Mesendoderm (in vitro differentiated cells): Measurements from ENCODE around the gene CRAMP1. TPM values are rescaled to one million over a fixed set of nuclear protein-coding genes. Genes with fewer than 3 reads are reported as not detected.
A peak's percentile ranks its signal among the peaks of the same experiment; 100 is the strongest.

Experiments
- DNase-seq: peaks from one replicate; pipeline ENCODE4 v3.0.0; 2013
- H2AK5ac ChIP-seq: 2 replicates; pipeline ENCODE4 v1.6.1; 2013; ENCODE audit warnings: low read length, inconsistent platforms
- H2BK120ac ChIP-seq: 2 replicates; pipeline ENCODE4 v1.6.1; 2013; ENCODE audit warnings: low read depth, mild to moderate bottlenecking, low read length, moderate library complexity, mixed read lengths
- H2BK15ac ChIP-seq: replicated peaks from 2 replicates; pipeline ENCODE4 v1.6.1; 2013; ENCODE audit warnings: low read depth, mild to moderate bottlenecking, moderate library complexity
- H2BK5ac ChIP-seq: 2 replicates; pipeline ENCODE4 v1.6.1; 2013; ENCODE audit warnings: low read length, inconsistent platforms
- H3K18ac ChIP-seq: 2 replicates; pipeline ENCODE4 v1.6.1; 2013; ENCODE audit warnings: mild to moderate bottlenecking, low read length, mixed read lengths
- H3K23ac ChIP-seq: one replicate; pipeline ENCODE4 v1.6.1; 2013; ENCODE audit warnings: low read length
- H3K27ac ChIP-seq: 2 replicates; pipeline ENCODE4 v1.5.1; 2013; ENCODE audit warnings: low read depth, mild to moderate bottlenecking, inconsistent platforms, low read length, moderate library complexity
- H3K27me3 ChIP-seq: 2 replicates; pipeline ENCODE4 v1.6.1; 2013; ENCODE audit warnings: low read length, control low read depth, mild to moderate bottlenecking, inconsistent platforms; ENCODE audit not compliant: insufficient read depth, poor library complexity
- H3K36me3 ChIP-seq: 2 replicates; pipeline ENCODE4 v1.6.1; 2013; ENCODE audit warnings: low read length, inconsistent platforms; ENCODE audit not compliant: control insufficient read depth, insufficient read depth
- H3K4ac ChIP-seq: one replicate; pipeline ENCODE4 v1.6.1; 2013; ENCODE audit warnings: low read depth, mild to moderate bottlenecking, low read length, moderate library complexity
- H3K4me1 ChIP-seq: 2 replicates; pipeline ENCODE4 v1.6.1; 2013; ENCODE audit warnings: low read depth, low read length, inconsistent platforms; ENCODE audit not compliant: control insufficient read depth
- H3K4me2 ChIP-seq: 2 replicates; pipeline ENCODE4 v1.6.1; 2013; ENCODE audit warnings: low read length
- H3K4me3 ChIP-seq: 2 replicates; pipeline ENCODE4 v1.5.1; 2013; ENCODE audit warnings: mild to moderate bottlenecking, low read length
- H3K56ac ChIP-seq: one replicate; pipeline ENCODE4 v1.6.1; 2013; ENCODE audit warnings: low read length
- H3K79me1 ChIP-seq: 2 replicates; pipeline ENCODE4 v1.6.1; 2013; ENCODE audit warnings: low read length, inconsistent platforms
- H3K79me2 ChIP-seq: 2 replicates; pipeline ENCODE4 v1.6.1; 2013; ENCODE audit warnings: mild to moderate bottlenecking, low read length; ENCODE audit not compliant: control insufficient read depth, insufficient read depth
- H3K9ac ChIP-seq: 2 replicates; pipeline ENCODE4 v1.6.1; 2013; ENCODE audit warnings: low read length, inconsistent platforms
- H4K5ac ChIP-seq: one replicate; pipeline ENCODE4 v1.6.1; 2013; ENCODE audit warnings: low read length
- H4K8ac ChIP-seq: one replicate; pipeline ENCODE4 v1.6.1; 2013; ENCODE audit warnings: low read depth, mild to moderate bottlenecking, control low read depth, low read length, moderate library complexity
- WGBS: extraction: QIAGEN DNeasy Blood & Tissue Kit; methylation state at CpG from one replicate; pipeline ENCODE4 v1.1.7; 2013; ENCODE audit warnings: low lambda C conversion rate, missing lambda C conversion rate; ENCODE audit not compliant: insufficient coverage; ENCODE audit errors: extremely low coverage; 5-methylcytosine and 5-hydroxymethylcytosine counted together
- polyA plus RNA-seq, 2 experiments: library from polyadenylated mRNA; stranded (reverse); fragments of 200-250 nt; gene quantifications; one replicate each; pipeline ENCODE4 v1.2.3, GENCODE V29; 2013

Gene CRAMP1, protein sequence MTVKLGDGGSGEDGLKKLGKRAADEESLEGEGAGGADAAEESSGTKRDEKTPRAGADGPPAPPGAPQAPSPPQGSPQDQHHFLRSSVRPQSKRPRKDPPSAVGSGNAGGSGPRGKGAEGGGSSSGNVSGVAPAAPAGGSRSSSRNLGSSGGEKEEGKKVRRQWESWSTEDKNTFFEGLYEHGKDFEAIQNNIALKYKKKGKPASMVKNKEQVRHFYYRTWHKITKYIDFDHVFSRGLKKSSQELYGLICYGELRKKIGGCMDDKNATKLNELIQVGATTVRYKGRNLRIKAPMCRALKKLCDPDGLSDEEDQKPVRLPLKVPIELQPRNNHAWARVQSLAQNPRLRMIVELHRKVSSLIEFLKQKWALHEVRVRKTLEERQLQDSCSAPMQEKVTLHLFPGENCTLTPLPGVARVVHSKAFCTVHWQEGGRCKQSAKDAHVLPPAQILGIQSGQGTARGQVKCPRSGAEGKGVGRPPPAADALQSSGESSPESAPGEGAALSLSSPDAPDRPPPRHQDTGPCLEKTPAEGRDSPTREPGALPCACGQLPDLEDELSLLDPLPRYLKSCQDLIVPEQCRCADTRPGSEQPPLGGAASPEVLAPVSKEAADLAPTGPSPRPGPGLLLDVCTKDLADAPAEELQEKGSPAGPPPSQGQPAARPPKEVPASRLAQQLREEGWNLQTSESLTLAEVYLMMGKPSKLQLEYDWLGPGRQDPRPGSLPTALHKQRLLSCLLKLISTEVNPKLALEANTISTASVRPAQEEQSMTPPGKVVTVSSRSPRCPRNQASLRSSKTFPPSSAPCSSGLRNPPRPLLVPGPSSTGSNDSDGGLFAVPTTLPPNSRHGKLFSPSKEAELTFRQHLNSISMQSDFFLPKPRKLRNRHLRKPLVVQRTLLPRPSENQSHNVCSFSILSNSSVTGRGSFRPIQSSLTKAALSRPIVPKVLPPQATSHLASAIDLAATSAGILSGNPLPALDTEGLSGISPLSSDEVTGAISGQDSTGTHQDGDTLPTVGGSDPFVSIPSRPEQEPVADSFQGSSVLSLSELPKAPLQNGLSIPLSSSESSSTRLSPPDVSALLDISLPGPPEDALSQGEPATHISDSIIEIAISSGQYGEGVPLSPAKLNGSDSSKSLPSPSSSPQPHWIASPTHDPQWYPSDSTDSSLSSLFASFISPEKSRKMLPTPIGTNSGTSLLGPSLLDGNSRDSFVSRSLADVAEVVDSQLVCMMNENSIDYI (N-terminal part only)
- polyA plus RNA-seq (2013, experiment 1 of 2): 8.7 TPM
- 9.6 TPM for polyA plus RNA-seq (2013, experiment 2 of 2)

- no CpG with 5 or more reads among the region's 101 CpGs for WGBS
- H3K4me3 ChIP-seq: peak within 1 kb of the TSS; percentile 66
- H3K79me1 ChIP-seq: peaks cover 18% of the 10 kb centered on the region
- H4K8ac ChIP-seq: no peak within 1 kb of the TSS
- peak within 1 kb of the TSS; percentile 0 for H3K18ac ChIP-seq
- H3K79me2 ChIP-seq: peaks cover 14% of the 10 kb centered on the region
- peak within 1 kb of the TSS; percentile 48 for H3K27ac ChIP-seq
- no peak within 1 kb of the TSS for H2BK15ac ChIP-seq
- peak within 1 kb of the TSS; percentile 83 for H3K56ac ChIP-seq
- peak within 1 kb of the TSS; percentile 9 for H3K23ac ChIP-seq
- peaks cover 6% of the 10 kb centered on the region for H3K27me3 ChIP-seq
- H3K4ac ChIP-seq: peak within 1 kb of the TSS; percentile 28
- H3K9ac ChIP-seq: peak within 1 kb of the TSS; percentile 81
- H4K5ac ChIP-seq: no peak within 1 kb of the TSS
- H2BK5ac ChIP-seq: no peak within 1 kb of the TSS
- no peaks in the 10 kb centered on the region for H3K36me3 ChIP-seq
- peak; percentile 33 for DNase-seq
- peaks cover 5% of the 10 kb centered on the region for H3K4me1 ChIP-seq
- H2AK5ac ChIP-seq: no peak within 1 kb of the TSS
- H3K4me2 ChIP-seq: peak within 1 kb of the TSS; percentile 93
- H2BK120ac ChIP-seq: no peak within 1 kb of the TSS
Measured at GRCh38 chr16:1612320-1613111, at the start of gene CRAMP1. Gene CRAMP1, plus strand, starts transcription at chr16:1612360. Its CDS starts 2,280 bp downstream, at chr16:1614640.

- no peak for DNase-seq
- Histone ChIP-seq H4K8ac (no peak overlapping the region), H3K79me1 (no peaks in the 10 kb centered on the region), H3K23ac (no peak overlapping the region), H2BK15ac (no peak overlapping the region), H3K79me2 (no peaks in the 10 kb centered on the region), H4K5ac (no peak overlapping the region), H2BK120ac (no peak overlapping the region), H3K56ac (no peak overlapping the region), H3K9ac (no peak overlapping the region), H3K36me3 (peaks cover 3% of the 10 kb centered on the region), H3K4me1 (no peaks in the 10 kb centered on the region), H2BK5ac (no peak overlapping the region), H2AK5ac (no peak overlapping the region), H3K27me3 (no peaks in the 10 kb centered on the region), H3K4ac (no peak overlapping the region), H3K27ac (no peak overlapping the region), H3K4me3 (no peak overlapping the region), H3K4me2 (no peak overlapping the region), H3K18ac (no peak overlapping the region)
- no CpG with 5 or more reads among the region's 20 CpGs for WGBS
Measured at GRCh38 chr16:1563786-1564185, 48.4 kb upstream of the CRAMP1 start.

GRCh38 chr16:1564325-1564724 is 47.8 kb upstream of the CRAMP1 start:
- Histone ChIP-seq H4K8ac (no peak overlapping the region), H3K18ac (no peak overlapping the region), H3K27ac (no peak overlapping the region), H3K79me2 (no peaks in the 10 kb centered on the region), H3K4me3 (no peak overlapping the region), H3K56ac (no peak overlapping the region), H2AK5ac (no peak overlapping the region), H3K79me1 (no peaks in the 10 kb centered on the region), H2BK15ac (no peak overlapping the region), H3K4ac (no peak overlapping the region), H2BK5ac (no peak overlapping the region), H3K27me3 (no peaks in the 10 kb centered on the region), H3K23ac (no peak overlapping the region), H2BK120ac (no peak overlapping the region), H3K36me3 (peaks cover 3% of the 10 kb centered on the region), H3K4me2 (no peak overlapping the region), H3K4me1 (no peaks in the 10 kb centered on the region), H4K5ac (no peak overlapping the region), H3K9ac (no peak overlapping the region)
- DNase-seq: no peak
- no CpG with 5 or more reads among the region's 9 CpGs for WGBS

GRCh38 chr16:1565083-1565805 is 46.9 kb upstream of the CRAMP1 start:
- H2AK5ac ChIP-seq: no peak overlapping the region
- H3K18ac ChIP-seq: no peak overlapping the region
- no peak overlapping the region for H3K9ac ChIP-seq
- no peaks in the 10 kb centered on the region for H3K79me2 ChIP-seq
- no peak overlapping the region for H4K5ac ChIP-seq
- H4K8ac ChIP-seq: no peak overlapping the region
- no peak overlapping the region for H2BK15ac ChIP-seq
- H3K27me3 ChIP-seq: no peaks in the 10 kb centered on the region
- no peak overlapping the region for H3K23ac ChIP-seq
- H3K4me3 ChIP-seq: no peak overlapping the region
- H3K36me3 ChIP-seq: no peaks in the 10 kb centered on the region
- WGBS: no CpG with 5 or more reads among the region's 16 CpGs
- no peak overlapping the region for H3K27ac ChIP-seq
- no peak overlapping the region for H2BK120ac ChIP-seq
- H3K4me2 ChIP-seq: no peak overlapping the region
- H3K56ac ChIP-seq: no peak overlapping the region
- no peak for DNase-seq
- no peak overlapping the region for H2BK5ac ChIP-seq
- no peak overlapping the region for H3K4ac ChIP-seq
- H3K79me1 ChIP-seq: no peaks in the 10 kb centered on the region
- H3K4me1 ChIP-seq: no peaks in the 10 kb centered on the region
